Loucy (cell line): ENCODE measurements around the gene SPOCK2.

Experiments used
- H2AFZ ChIP-seq: fragments of 200-600 bp; sonication (generic); 2 replicates; pipeline ENCODE4 v1.6.0; 2016; ENCODE audit warnings: antibody characterized with exemption, mild to moderate bottlenecking, low read length, moderate library complexity
- H3F3A ChIP-seq: fragments of 200-600 bp; 2 replicates; pipeline ENCODE4 v1.6.0; 2016; ENCODE audit warnings: antibody characterized with exemption, low read depth, mild to moderate bottlenecking
- H3K27me3 ChIP-seq: fragments of 200-600 bp; sonication (generic); 2 replicates; pipeline ENCODE4 v1.6.1; 2014; ENCODE audit warnings: low read length, mild to moderate bottlenecking; ENCODE audit not compliant: insufficient read depth, poor library complexity, severe bottlenecking
- H3K36me3 ChIP-seq: fragments of 200-600 bp; sonication (generic); 2 replicates; pipeline ENCODE4 v1.6.1; 2016; ENCODE audit warnings: low read length; ENCODE audit not compliant: insufficient read depth
- H3K4me1 ChIP-seq: fragments of 200-600 bp; sonication (generic); 2 replicates; pipeline ENCODE4 v1.5.1; 2014; ENCODE audit warnings: low read length, mild to moderate bottlenecking; ENCODE audit not compliant: insufficient read depth, poor library complexity, severe bottlenecking
- H3K4me2 ChIP-seq: fragments of 200-600 bp; sonication (generic); 2 replicates; pipeline ENCODE4 v1.6.0; 2014; ENCODE audit warnings: antibody characterized with exemption, low read length, low read depth, mild to moderate bottlenecking; ENCODE audit not compliant: poor library complexity, severe bottlenecking
- H3K4me3 ChIP-seq: fragments of 200-600 bp; sonication (generic); 2 replicates; pipeline ENCODE4 v1.5.1; 2014; ENCODE audit warnings: low read length, mild to moderate bottlenecking, mixed read lengths; ENCODE audit not compliant: poor library complexity, severe bottlenecking
- H3K79me2 ChIP-seq: fragments of 200-600 bp; sonication (generic); 2 replicates; pipeline ENCODE4 v1.6.1; 2014; ENCODE audit warnings: low read length; ENCODE audit not compliant: insufficient read depth
- H3K9ac ChIP-seq: fragments of 200-600 bp; sonication (generic); 2 replicates; pipeline ENCODE4 v1.6.0; 2014; ENCODE audit warnings: mild to moderate bottlenecking, low read depth, low read length, moderate library complexity; ENCODE audit not compliant: poor library complexity, severe bottlenecking
- H3K9me2 ChIP-seq: fragments of 200-600 bp; sonication (generic); replicated peaks from 2 replicates; pipeline ENCODE4 v1.6.1; 2016; ENCODE audit warnings: low read depth, low read length, mixed read lengths
- H3K9me3 ChIP-seq: fragments of 200-600 bp; sonication (generic); 2 replicates; pipeline ENCODE4 v1.6.1; 2014; ENCODE audit warnings: mild to moderate bottlenecking, antibody characterized with exemption, low read length, low read depth; ENCODE audit not compliant: insufficient read depth
- H4K20me1 ChIP-seq: fragments of 200-600 bp; sonication (generic); 2 replicates; pipeline ENCODE4 v1.6.0; 2014; ENCODE audit warnings: antibody characterized with exemption, low read length, mild to moderate bottlenecking; ENCODE audit not compliant: insufficient read depth, poor library complexity, severe bottlenecking
- CTCF ChIP-seq: fragments of 200-600 bp; sonication (generic); conservative IDR thresholded peaks from 2 replicates; pipeline ENCODE4 v1.5.1; 2014; ENCODE audit warnings: mild to moderate bottlenecking, antibody characterized with exemption, low read length
- EZH2phosphoT487 ChIP-seq: fragments of 200-600 bp; IDR thresholded peaks from 2 replicates; pipeline ENCODE4 v1.6.1; 2018; ENCODE audit warnings: antibody characterized with exemption, mild to moderate bottlenecking, moderate library complexity, borderline replicate concordance

The SPOCK2 gene

GRCh38 chr10:72031706-72032105, 56.6 kb downstream of the SPOCK2 start:
- Histone ChIP-seq H3K79me2 (no peaks in the 10 kb centered on the region), H3K4me3 (no peak overlapping the region), H3K9me2 (no peaks in the 10 kb centered on the region), H3K4me1 (no peaks in the 10 kb centered on the region), H3F3A (no peaks in the 10 kb centered on the region), H3K27me3 (no peaks in the 10 kb centered on the region), H3K9ac (no peak overlapping the region), H3K9me3 (no peaks in the 10 kb centered on the region), H3K4me2 (no peak overlapping the region), H3K36me3 (no peaks in the 10 kb centered on the region), H4K20me1 (no peaks in the 10 kb centered on the region), H2AFZ (no peak overlapping the region)
- TF ChIP-seq CTCF = no peak
- TF ChIP-seq EZH2phosphoT487 = no peak

DNA sequence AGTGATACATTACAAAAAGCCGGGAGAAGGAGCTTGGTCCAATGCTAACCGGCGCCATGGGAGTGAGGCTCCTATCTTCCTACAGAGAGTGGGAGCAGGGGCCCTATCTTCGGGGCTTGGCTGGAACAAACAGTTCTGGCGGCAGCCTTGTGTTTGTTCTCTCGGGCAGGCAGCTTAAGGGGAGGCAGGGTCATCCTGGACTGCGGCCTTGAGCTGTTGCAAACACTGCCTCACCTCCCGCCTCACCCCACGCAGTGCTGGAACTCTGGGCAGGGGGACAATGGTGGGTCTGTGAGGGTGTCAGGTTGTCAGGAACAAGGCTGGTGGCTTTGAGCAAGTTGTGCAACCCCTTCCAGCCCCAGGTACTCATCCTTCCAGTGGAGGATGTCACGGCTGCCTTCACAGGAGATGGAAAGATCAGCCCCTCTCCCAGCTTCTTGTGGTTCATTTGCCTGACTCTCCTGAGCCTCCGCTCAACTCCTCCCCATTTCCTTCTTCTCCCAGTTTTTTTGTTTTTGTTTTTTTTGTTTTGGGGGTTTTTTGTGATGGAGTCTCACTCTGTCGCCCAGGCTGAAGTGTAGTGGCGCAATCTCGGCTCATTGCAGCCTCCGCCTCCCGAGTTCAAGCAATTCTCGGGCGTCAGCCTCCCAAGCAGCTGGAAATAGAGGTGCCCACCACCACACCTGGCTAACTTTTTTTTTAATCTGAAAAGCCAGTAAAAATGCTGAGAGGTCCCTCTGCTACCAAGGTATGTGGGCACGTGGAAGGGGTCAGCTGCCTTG, 57.4 kb downstream of the SPOCK2 start:
- Histone ChIP-seq H4K20me1 (no peaks in the 10 kb centered on the region), H3K79me2 (no peaks in the 10 kb centered on the region), H3K9ac (no peak overlapping the region), H3K4me1 (no peaks in the 10 kb centered on the region), H3K36me3 (no peaks in the 10 kb centered on the region), H3K27me3 (no peaks in the 10 kb centered on the region), H3K4me2 (no peak overlapping the region), H3K9me2 (no peaks in the 10 kb centered on the region), H2AFZ (no peak overlapping the region), H3K4me3 (no peak overlapping the region), H3K9me3 (no peaks in the 10 kb centered on the region), H3F3A (no peaks in the 10 kb centered on the region)
- TF ChIP-seq EZH2phosphoT487 (no peak), CTCF (no peak)

DNA sequence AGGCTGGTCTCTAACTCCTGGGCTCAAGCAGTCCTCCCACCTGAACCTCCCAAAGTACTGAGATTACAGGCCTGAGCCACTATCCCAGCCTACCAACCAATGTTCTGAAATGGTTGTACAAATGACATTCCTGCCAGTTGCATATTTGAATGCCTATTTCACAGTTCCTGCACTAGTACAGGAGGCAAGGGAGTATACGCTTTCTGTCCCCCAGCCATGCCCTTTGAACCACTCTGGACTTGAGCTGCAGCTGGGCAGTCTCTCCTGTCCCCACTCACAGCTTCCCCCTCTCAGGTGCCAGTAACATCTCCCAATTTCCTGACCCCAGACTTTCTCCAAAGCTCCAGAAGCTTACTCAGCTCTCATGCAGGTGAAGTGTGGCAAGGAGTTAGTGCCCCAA, 58.9 kb downstream of the SPOCK2 start:
- Histone ChIP-seq H3K9ac (no peak overlapping the region), H3K4me2 (no peak overlapping the region), H3K27me3 (no peaks in the 10 kb centered on the region), H3K36me3 (no peaks in the 10 kb centered on the region), H3K4me3 (no peak overlapping the region), H3K9me3 (no peaks in the 10 kb centered on the region), H3K79me2 (no peaks in the 10 kb centered on the region), H3K4me1 (no peaks in the 10 kb centered on the region), H3F3A (no peaks in the 10 kb centered on the region), H2AFZ (no peak overlapping the region), H4K20me1 (no peaks in the 10 kb centered on the region), H3K9me2 (no peaks in the 10 kb centered on the region)
- no peak for TF ChIP-seq CTCF
- no peak for TF ChIP-seq EZH2phosphoT487
